GM18526 (cell line): ENCODE measurements around the gene ZMYND8.

Source experiments
- POLR2A ChIP-seq: IDR thresholded peaks from 3 replicates; pipeline ENCODE4 v1.6.1; 2011; ENCODE audit not compliant: insufficient read length; ENCODE audit errors: extremely low read depth

Gene ZMYND8

GRCh38 chr20:47346172-47346571 lies 10.3 kb downstream of the ZMYND8 start:
- no peak for TF ChIP-seq POLR2A

DNA sequence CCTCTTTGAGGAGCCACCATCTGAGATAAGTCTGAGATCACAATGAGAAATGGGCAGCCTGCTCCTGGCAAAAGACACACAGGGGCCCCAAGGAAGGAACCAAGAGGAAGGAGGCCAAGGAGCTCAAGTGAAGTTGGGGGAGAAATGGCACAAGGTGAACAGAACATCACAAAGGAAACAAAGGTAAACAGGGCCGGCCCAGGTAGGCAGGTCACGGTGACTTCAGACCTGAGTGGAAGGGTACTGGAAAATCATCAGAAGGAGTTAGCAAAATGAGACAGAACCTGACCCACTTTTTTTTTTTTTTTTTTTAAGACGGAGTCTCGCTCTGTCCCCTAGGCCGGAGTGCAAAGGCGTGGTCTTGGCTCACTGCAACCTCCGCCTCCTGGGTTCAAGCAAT lies 11.3 kb downstream of the ZMYND8 start:
- TF ChIP-seq POLR2A, result no peak

DNA sequence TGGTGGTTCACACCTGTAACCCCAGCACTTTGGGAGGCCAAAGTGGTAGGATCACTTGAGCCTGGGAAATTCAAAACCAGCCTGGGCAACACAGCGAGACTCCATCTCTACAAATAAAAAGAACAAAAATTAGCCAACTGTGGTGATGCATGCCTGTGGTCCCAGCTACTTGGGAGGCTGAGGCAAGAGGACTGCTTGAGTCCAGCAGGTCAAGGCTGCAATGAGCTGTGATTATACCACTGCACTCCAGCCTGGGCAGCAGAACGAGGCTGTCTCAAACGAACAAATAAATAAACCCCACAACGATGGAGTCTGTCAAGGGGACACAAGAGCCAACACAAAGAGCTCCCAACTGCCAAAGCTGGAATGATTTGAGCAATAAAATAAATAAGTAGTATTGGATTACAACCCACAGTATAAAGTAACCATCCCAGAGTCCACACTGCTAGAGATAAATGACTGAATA lies 13.5 kb downstream of the ZMYND8 start:
- no peak for TF ChIP-seq POLR2A

DNA sequence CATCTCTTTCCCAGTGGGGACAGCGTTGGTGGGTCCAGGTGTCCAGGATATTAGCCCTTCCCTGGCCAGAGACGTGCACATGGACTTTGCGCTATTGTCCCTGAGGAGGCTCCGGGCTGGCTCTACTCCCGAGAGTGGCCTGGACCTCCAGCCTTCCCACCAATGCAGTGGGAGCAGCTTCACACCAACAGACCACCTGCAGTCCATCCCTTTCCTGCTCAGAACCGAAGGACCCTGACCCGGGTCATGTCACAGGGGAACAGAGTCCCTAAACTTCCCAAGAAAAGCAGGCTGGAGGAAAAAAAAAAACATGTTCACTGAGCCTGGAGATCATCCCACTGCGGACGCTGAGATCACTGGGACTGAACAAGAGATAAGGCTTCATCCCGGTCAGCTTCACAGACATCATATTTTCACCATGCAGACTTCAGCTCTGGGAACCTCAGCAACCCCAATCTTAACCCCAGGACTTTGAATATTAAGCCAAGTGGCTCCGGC lies 18.3 kb downstream of the ZMYND8 start:
- TF ChIP-seq POLR2A, result no peak

- TF ChIP-seq POLR2A, result no peak
These were observed 19.1 kb downstream of the ZMYND8 start for GRCh38 chr20:47337413-47337812.

DNA sequence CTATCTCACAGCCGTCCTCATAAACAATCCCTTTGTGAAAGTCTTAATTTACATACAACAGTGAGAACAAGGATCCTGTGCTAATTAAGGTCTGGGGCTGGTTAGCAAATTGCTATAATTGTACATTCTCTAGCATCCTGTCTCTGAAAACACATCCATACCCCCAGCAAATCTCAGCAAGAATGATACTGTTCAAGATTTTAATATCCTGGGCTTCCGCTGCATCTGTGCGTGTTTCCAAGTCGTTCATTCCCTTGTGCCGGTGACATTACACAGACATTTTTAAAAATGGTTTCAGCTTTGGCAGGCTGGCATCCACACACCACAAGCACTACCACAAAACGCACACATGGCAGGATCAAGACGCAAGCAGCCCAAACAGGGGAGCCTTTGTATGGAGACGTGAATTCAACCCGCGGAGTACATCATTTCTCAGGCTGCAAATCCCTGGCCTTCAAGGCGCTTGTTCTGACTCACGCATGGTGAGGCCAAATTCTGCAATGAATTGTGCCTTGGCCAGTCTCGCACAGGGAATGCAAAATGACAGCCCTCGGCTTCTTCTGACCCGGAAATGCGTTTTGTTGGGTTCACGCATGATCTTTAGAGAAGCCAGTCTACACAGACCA lies 20.3 kb downstream of the ZMYND8 start:
- no peak for TF ChIP-seq POLR2A

DNA sequence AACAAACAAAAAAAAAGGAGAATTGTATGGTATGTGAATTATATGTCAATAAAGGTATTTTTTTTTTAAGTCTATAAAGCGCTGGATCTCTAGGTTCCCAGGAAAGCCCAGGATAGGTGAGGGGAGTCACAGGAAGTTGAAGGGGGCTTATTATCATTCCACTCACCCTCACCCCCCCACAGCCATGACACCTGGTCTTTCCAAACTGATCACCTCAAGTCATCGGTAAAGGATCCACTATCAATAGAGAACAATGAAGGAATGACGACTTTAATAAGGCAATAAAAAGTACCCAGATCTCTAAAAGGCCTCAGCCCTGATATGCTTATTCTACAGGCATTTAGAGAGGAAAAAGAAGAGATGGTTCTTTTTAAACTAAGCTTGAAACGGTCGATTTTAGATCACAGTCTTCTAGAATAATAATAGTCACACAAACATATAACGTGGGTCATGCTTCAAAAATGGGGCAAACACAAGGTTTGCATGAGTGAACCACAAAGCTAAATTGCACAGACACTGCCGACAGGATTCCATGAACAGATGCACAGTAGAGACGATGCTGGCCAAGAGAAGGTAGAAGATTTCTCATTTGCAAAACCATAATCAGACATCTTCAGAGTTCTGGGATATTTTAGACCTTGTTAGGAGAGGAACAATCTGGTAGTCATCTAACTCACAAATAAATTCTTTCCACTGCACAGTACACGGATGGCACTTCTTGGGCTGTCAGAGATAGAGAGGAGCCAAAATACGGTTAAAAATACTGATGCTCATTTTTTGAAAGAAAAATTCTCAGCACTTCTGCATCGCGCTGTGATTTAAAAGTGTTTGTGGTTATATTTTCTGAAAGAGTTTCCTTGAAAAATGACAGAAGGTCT lies 21.0 kb downstream of the ZMYND8 start:
- no peak for TF ChIP-seq POLR2A

GRCh38 chr20:47334022-47334551 lies 22.4 kb downstream of the ZMYND8 start:
- TF ChIP-seq POLR2A, result no peak

DNA sequence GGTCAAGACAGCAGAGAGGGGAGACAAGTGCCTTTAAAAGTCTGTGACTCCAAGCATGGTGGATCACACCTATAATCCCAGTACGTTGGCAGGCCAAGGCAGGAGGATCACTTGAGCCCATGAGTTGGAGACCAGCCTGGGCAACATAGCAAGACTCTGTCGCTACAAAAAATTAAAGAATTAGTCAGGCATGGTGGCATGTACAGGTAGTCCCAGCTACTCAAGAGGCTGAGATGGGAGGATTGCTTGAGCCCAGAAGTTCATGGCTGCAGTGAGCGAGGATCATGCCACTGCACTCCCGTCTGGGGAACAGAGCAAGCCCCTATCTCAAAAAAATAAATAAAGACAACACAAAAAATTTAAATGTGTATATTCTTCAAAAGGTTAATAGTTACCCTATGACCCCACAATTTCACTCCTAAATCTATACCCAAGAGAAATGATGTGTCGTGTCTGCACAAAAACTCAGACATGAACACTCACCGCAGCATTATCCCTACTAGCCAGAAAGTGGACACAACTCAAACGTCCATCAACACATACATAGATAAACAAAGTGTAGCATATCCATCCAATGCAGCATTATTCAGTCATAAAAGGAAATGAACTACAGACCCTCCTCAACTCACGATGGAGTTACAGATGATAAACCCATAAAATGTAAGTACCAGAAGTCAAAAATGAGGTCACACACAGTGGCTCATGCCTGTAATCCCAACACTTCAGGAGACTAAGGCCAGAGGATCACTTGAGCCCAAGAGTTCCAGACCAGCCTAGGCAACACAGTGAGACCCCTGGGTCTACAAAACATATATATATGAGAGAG lies 23.9 kb downstream of the ZMYND8 start:
- TF ChIP-seq POLR2A, result no peak

GRCh38 chr20:47330933-47331708 lies 25.4 kb downstream of the ZMYND8 start:
- no peak for TF ChIP-seq POLR2A

GRCh38 chr20:47330071-47330470 lies 26.4 kb downstream of the ZMYND8 start:
- TF ChIP-seq POLR2A, result no peak

GRCh38 chr20:47328129-47328528 lies 28.4 kb downstream of the ZMYND8 start:
- no peak for TF ChIP-seq POLR2A

GRCh38 chr20:47327711-47328110 lies 28.8 kb downstream of the ZMYND8 start:
- TF ChIP-seq POLR2A, result no peak

DNA sequence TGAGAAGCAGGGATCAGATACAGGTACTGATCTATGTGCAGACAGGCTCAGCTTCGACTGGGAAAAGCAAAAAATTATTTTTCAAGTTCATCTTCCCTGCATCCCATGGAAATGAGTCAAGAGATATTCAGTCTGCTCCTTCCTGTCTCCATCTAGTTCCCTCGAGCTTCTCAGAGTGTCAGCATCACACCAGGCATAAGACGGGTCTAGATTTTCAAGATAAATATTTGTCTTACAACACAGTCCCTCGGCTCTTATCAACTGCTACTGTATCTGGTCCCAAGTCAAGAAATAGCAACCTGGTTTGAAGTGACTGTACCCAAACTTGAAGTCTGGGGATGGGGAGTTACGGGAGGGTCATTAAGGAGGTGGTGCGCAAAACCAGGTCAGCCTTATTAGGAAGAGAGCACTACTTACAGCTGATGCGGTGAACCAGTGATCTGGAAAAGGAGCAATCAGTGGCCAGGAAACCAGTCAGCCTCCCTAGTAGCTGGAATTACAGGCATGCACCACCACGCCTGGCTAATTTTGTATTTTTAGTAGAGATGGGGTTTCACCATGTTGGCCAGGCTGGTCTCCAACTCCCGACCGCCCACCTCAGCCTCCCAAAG lies 29.7 kb downstream of the ZMYND8 start:
- TF ChIP-seq POLR2A, result no peak

DNA sequence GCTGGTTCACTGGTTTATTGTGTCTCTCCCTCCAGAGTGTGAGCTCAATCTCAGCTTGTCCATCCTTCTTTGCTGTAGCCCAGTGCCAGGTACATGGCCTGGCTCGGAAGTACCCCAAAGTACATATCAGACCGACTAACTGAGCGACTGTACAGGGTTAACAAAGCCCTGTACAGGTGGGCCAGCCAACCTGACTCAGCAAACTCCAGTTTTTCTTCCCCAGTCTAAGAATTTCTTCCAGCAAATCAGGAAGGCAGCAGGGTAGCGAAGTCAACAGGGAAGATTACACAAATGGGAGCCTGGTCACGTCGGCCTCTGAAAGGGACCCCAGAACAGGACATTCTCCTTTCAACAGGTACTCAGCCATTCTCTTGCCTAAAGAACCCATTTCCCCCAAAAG lies 31.3 kb downstream of the ZMYND8 start:
- no peak for TF ChIP-seq POLR2A
